ENCODE results near the gene PNPLA2.

Gene PNPLA2

DNA sequence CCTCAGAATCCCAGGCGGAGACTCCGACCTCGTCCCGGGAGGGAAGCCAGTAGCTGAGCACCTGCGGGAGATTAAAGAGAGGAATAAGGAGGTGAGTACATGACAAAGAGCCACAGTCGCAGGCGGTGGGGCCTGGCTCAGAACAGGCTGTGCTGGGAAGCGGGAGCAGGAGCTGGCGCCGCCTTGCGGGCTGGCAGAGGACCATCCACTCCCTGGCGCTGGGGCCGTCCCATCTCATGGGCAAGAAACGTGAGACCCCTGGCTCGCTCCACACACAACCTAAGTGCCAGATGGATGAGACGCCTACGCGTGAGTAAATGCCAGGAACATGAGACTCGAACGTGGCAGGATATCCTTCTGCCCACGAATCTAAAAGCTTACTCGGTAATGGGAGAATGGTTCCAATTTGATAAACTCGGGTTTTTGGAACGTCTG, 35.1 kb upstream of the PNPLA2 start:
- no peak for DNase-seq (ENCODE audit: low read depth)

DNA sequence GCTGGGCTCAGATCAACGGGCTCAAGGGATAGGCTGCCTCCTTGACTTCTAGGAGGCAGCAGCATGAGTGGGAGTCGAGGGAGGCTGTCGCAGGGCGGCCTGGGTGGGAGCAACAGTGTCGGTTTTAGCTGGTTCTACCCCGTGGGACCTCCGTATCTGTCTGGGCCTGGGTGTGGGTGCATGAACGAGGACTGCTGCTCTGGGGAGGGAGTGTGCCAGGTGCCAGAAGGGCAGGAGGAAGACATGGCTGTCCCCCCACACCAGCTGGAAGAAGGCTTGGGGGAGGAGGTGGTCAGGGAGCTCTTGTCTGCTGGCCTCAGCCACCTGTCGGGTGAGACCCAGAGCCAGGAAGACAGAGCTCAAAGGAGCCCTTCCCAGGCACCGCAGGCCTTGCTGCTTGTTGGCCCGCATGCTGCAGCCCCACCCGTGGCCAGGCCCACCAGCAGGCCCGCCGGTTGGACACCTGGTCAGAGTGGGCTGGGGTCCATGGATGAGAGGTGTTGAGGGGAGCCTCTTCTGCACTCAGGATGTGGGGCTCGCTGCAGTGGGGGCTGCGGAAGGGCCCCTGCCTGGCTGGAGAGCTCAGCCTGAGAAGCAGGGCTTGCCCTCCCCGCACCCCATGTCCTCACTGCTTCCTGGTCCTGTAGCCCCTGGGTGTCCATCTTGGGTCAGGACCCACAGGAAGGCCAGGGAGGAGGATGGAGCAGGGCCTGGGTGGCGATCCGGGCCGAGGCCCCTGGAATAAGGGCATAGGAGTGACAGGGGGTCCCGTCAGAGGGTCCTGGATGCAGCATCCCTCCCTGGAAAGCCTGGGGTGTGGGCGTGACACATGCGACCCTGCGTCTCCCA, 32.3 kb upstream of the PNPLA2 start:
- no peak for DNase-seq (ENCODE audit: low read depth)

DNA sequence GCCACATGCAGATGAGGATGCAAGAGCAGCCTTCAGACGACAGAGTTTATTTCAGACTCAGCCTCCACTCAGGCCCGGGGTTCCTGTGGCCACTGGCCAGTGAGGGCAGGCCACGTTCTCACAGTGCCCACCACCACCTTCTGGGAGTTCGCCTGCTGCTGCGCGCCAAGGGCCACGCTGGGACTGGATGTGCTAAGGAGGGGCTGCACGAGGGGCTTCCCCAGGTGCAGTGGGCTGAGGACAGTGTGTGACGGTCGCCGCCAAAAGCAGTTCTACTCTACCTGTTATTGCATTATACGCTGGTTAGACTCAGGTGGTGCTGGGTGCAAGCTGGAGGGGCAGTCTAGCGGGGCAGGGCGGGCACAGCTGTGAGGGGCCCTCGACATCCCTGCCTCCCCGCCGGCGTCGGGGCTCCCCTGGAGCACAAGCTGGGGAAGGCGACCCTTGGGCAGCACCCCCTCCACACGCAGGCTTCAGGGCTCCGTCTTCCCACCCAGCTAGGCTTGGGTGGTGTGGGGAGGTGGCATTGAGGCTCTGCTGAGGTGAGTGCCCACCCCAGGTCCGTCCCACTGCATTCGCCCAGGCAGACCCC, 31.5 kb upstream of the PNPLA2 start:
- DNase-seq (ENCODE audit: low read depth), result no peak

DNA sequence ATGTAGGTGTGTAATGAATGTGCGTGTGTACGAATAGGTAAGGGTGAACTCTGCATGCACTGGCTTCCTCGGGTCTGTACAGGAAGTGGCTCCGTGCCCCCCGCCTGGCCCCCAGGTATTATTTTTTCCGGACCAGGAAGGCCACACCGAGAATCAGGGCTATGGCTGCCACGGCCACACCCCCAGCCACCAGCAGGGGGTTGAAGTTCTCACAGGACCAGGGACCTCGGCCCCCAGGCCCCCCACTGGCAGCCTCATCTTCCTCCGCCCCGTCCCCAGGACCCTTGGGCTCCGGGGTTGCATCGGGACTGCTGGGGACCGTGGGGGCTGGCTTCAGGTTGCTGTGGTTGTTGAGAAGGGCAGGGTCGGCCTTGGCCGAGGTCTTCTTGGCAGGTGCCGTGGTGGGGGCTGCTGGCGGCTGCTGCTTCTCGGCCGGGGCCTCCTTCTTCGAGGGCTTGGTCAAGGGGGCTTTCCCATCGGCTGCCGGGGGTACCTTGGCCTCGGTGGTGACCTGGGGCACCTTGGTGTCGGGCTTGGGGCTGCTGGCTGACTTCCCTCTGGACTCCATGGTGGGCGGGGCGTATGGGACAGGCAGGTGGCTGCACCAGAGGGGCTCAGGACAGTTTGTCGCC, 30.6 kb upstream of the PNPLA2 start:
- no peak for DNase-seq (ENCODE audit: low read depth)

DNA sequence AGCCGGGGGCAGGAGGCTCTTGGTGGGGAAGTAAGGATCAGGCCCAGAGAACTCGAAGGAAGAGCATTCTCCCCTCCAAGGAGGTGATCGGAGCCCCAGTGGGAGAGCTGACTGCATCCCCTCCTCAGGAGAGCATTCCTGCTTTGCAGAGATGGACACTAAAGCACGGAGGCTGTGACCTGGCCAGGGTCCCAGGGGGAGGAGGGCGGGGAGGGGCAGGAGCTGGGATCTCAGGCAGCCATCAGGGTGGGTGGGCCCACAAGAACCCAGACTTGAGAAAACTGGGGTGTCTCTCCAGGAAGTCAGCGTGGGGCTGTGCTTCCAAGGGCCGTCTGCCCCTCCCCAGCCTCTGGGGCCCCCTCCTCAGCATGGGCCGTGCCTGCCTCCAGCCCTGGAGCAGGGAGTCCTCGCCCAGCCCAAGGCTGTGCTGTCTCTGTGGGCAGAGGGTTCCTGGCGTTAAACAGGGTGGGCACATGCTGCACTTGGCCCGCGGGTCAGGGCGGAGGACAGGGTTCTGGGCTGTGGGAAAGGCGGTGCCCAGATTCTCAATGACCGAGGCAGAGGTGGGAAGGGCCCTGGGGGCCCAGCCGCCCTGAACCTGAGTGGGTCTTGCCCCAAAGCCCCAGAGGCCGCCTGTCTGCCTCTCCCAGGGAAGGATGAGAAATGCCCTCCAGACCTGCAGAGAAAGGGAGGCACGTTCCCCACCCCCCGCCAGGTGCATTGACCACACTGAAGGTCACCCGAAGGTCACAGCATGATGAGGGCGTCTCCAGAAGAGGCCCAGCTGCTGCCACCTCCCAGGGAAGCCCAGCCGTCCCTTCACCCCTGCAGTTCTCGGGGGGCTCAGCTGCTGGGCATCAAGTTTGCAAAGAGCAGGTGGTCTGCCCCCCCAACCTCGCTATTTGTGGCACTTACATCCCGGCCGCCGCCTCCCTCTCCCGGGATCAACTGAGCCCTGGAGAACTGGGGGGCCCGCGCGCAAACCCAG, 29.5 kb upstream of the PNPLA2 start:
- no peak for DNase-seq (ENCODE audit: low read depth)

DNA sequence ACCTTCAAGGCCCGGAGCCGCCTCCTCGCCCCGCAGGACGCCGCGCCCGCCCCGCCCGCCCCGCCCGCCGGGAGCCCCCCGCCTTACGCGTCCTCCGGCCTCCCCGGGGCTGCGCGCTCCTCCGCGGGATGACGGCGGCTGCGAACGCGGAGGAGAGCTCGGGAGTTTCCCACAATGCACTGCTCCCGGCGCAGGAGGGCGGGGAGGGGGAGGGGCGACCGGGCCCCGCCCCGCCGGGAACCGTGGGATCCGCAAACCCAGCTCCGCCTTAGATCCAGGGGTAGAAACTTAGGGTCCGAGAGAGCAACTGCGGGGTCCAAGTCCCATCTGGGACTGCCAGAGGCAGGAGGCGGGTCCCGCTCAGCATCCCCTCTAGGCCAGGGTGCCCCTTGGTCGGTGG, 28.8 kb upstream of the PNPLA2 start, which contains the start of gene CEND1:
Gene CEND1 (minus strand): TSS at position 148 of the 400 bp plus-strand sequence. CDS start 1,514 bp downstream, outside the sequence.
- peak; percentile 43 for DNase-seq (ENCODE audit: low read depth)

DNA sequence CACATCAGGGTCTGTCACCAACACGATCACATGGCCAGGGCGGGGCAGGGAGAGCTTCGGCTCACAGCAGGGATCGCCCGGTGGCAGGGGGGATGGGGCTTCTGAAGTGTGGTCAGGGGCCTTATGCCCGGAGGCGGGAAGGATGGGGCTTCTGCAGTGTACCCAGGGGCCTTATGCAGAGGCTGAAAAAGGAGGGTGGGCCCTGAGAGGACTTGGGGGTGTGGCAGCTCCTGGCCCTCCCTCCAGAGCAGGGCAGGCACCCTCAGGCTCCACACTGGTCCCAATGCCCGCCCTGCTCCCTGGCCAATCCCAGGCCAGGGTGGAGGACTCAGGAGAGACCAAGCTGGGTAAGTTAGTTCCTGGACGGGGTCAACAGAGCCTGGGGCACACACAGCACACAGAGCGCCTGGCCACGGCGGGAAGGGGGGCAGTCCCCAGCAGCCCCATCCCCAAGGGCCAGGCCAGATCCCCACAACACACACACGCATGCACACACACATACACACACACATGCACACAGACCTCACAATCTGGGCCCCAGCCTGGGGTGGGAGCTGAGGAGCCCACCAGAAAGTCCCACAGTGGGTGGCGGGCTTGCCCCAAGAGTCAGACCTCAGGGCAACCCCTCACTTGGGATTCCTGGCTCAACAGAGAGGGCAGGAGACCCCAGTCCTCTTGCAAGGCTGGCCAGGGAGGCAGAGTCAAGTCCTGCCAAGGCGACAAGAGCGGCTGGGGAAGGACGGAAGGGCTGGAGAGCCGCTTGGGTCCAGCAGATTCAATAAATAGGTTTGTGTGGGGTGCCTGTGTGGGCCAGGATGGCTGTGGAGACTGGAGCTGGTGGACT, 27.8 kb upstream of the PNPLA2 start:
- DNase-seq (ENCODE audit: low read depth), result no peak

DNA sequence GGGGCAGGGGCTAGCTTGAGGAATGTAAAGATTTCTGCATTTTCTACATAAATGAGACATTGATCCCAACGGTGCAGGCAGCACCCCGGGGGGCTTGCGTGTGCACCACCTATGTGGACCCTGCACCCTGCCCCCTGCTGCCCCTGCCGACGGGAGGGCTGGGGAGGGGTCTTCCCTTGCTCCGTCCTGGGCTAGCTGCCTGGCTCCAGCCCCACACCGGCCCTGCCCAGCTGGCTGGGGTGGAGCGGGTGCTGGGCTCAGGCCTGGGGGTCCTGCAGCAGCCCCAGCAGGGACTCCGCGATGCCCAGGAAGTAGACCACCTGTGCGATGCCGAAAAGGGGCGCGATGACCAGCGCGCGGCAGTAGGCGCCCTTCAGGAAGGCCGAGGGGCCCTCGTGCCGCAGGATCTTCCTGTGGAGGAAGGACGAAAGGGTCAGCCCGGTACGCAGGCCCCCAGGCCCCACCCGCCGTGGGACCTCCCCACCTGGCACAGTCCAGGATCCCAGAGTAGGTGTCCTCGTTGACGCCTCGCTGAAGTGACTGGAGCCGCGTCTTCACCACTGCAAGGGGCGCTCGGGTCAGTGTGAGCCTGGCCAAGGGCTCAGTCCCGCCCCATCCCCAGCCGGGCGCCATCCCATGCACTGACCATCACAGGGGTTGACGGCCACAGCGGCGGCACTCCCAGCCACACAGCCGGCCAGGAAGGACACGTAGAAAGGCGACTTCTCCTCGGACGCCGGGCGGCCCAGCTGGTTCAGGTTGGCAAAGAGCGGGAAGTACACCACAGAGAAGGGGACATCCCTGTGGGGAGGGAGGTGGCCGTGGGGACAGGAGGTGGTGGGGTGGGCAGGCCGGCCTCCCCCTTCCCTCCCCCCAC, 26.8 kb upstream of the PNPLA2 start:
- DNase-seq (ENCODE audit: low read depth), result no peak

DNA sequence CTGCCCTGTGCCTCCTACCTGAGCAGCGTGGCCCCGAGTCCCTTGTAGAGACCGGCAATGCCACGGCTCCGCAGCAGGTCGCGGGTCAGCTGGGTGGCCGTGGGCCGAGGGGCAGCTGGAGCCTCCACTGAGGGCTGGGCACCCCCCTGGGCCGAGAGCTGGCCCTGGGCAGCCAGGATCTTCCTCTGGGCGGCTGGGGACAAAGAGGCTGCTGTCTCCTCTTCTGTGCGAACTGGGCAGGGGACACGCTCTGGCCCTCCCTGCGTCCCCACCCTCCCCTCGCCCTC, 26.2 kb upstream of the PNPLA2 start:
- DNase-seq (ENCODE audit: low read depth), result no peak

DNA sequence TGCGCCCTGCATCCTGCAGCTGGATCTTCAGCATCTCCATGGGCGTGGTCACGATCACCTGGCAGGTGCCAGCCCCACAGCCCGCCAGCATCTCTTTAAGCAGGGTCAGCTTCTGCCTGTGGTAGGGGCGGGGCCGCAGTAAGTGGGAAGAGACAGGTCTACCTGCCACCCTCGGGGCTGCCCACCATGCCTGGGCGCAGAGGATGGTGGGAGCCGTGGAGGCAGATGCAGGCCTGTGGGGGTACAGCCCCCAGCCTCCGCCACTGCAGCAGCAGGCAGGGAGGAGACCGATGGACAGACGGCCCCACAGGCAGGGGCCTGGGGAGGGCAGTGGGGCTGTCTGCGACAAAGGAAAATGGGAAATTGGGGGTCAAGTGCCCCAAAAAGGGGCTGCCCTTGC, 25.8 kb upstream of the PNPLA2 start:
- no peak for DNase-seq (ENCODE audit: low read depth)

DNA sequence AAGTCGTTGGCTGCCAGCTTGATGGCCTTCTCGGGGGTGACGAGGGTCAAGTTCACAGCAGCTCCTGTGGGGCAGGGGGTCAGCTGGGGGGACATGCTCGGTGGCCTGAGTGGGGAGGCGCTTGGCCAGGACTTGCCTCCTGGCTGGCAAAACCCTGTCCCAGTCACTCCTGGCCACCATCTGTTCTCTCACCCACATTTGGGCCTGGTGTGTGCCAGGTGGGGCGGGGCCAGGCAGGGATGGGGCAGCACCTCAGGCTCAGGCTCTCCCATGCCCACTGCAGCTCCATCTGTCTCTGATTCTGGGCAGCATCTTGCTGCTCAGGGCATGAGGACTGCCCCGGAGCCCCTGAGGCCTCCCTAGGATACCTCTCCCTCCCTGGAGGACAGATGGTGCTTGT, 25.2 kb upstream of the PNPLA2 start:
- no peak for DNase-seq (ENCODE audit: low read depth)

DNA sequence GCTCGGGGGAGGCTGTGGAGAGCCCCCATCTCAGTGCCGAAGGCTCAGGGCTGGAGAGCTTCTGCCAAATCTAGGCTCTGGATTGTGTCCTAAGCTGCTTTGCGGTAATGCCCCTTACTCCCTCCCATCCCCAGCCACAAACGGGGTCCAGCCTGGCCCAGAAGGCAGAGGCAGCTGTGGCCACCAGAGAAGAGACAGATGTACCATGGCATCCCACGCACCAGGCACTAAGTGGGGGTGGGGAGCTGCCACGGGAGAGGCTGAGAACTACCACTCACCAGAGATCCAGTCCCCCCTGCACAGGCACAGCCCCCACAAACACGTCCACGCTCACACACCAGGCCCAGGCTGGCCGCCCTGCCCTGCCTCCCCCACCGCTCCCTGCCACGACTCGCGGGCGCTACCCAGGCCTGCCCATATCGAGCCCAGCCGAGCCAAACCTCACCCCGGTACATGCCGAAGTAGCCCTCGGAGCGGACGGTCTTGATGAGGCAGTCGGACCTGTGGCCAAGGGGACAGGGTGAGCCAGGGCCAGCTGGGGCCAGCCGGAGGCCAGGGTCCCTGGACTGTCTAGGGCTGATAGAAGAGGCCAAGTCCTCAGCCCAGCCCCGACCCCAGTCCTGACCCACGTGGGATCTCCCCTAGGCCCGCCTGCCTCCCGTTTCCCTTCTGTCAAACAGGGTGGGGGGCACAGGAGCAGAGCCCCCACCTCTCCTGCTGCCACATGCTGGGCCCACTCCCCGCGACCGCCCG, 24.5 kb upstream of the PNPLA2 start:
- no peak for DNase-seq (ENCODE audit: low read depth)

DNA sequence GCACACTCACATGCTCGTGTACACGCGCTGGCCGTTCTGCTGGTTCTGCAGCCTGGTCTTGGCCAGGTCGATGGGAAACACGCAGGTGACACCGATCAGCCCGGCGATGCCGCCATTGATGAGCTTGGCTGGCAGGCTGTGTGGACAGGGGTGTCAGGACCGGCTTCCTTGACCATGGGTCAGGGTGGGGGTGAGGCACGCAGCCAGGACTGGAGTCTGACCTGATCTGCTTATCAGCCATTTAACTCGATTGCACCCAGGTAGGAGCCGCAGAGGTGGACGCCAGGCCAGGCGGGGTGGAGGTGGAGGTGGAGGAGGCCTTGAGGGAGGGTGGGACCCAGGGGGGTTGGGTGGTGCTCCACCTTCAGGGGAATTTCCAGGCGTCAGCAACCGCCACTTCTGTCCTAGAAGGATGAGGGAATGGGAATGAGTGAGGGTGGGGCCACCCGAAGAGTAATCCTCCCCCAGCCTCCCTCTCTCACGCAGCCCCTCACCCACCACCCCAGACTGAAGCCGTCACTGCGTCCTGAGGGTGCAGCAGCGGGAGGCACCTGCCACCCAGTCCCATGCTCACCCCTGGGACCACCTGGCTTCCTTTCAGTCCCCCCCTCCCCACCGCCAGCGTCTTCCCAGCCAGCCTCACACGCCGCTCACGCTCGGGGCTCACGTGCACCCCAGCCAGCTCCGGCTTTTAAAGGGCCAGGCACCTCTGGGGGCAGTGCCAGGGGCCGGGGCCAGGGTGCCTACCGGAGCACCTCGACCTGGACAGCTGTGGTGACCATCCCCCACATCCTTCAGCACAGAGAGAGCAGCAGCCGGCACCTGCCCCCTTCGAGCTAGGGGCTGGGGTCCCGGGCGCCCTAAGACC, 23.7 kb upstream of the PNPLA2 start:
- DNase-seq (ENCODE audit: low read depth), result no peak

DNA sequence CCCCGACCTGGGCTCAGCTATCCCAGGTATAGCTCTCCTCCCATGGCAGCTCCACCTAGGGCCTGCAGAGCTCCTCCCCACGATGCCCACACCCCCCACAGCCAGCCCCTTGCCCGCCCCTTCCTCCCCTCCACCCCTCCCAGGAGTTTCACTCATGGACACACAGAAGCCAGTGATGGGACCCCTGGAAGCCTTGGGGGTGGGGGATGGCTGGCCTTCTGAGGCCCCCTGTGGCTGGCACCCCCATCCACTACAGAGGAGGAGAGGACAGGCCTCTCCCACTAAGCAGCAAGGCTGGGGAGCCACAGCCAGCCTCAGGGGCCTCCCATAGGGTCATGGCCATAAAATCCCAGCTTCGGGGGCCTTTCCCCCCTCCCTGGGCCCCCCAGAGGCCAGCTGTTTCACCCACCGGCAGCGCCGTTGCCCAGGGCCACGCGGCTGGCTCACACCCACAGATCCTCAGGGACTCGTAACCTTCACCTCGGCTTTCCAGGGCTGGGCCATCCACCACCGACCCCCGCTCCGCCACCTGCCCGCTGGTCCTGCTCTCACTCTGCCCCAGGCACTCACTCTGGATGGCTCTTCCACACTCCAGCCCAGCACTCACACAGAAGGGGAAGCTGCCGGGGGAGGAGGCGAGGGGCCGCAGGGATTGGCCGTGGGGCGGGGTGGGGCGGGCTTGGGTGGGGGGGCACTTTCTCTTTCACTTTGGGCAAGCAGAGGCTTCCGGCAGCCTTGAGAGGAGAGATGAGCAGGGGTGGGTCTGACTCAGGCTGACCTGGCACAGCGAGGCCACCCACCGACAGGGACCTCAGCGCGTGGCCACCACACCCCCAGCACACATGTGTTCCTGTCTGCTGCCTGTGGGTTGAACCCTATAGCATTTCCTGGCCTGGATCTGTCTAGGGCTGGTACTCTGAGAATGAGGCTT, 22.8 kb upstream of the PNPLA2 start:
- peak; percentile 79 for DNase-seq (ENCODE audit: low read depth)

DNA sequence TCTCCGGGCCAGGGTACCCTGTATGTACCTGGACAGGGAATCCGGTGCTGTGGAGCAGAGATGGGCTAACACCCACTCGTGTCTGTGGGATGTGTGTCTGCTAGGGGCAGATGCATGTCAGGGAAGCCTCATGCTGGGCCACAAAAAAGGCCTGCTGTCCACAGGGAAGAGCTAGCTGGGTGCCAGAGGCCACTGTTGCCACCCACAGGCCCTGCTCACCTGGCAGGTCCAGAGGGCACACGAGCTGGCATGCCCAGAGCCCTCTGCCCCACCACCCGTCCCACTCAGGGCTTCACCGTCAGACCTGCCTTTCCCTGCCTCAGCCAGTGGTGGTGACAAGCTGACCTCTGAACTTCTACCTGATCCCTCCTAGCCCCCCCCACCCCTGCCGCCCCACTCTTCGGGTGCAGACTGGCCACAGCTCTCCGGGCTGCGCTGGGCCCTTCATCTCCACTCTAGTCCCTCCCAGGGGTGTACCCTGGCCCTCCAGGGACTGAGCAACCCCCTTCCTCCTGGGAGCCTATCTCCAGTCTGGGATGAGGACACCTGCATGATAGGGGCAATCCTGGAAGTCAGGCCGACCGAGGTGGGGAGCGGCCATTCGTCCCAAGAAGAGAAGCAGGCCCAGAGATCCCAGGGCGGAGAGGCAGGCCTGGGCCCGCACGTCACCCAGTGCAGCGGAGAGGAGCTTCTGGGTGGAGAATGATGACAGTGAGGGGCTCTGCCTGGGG, 22.0 kb upstream of the PNPLA2 start:
- no peak for DNase-seq (ENCODE audit: low read depth)

DNA sequence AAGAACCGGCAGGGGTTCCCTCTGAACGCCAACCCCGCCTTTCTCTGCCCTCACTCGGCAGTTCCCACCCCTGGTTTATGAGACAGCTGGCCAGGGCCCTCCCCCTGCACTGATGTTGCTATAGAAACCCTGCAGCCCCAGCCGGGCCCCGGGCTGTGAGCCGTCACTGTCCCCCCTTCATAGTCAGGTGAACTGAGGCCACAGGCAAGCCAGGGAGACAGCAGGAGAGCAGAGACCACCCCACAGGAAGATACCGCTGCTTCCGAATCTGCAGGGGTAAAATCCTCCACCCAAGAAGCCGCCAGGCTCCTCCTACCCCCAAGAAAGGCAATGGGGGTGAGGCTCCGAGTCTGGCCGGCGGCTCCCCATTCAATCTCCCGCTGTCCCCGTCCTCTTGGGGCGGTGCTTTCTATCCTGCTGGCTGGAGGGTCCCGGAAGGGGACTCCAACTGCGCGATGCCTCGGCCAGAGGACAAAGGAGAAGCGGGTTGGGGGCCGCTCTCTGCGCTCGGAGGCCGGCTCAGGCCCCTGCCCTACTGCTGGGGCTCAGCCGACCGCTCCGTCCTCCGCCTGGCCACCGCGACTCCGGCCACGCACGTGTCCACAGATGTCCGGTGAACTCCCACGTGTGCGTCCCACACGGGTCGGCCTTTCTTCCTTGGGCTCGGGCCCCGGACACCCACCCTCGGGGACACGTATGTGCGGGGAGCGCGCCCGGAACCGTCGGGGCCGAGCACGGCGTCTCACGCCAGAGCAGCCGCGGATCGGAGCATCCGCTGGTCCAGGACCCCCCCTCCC, 21.2 kb upstream of the PNPLA2 start:
- DNase-seq (ENCODE audit: low read depth), result peak; percentile 70
